NCI-H146 (cell line): Measurements from ENCODE around the gene BLID.

Experiments
- DNase-seq: peaks from one replicate; lab custom pipeline; 2025; lab: John Stamatoyannopoulos, UW

Gene BLID

GRCh38 chr11:122139595-122139866, 23.5 kb upstream of the BLID start:
- DNase-seq: no peak

GRCh38 chr11:122138744-122139594, 23.0 kb upstream of the BLID start:
- DNase-seq: no peak

GRCh38 chr11:122137078-122137793, 21.2 kb upstream of the BLID start:
- no peak for DNase-seq

- no peak for DNase-seq
These were observed 15.1 kb upstream of the BLID start for GRCh38 chr11:122131126-122131525.

GRCh38 chr11:122128146-122128545, 12.1 kb upstream of the BLID start:
- DNase-seq: no peak

GRCh38 chr11:122127020-122127419, 11.0 kb upstream of the BLID start:
- DNase-seq: no peak

- no peak for DNase-seq
These were observed 10.1 kb upstream of the BLID start for GRCh38 chr11:122126024-122126688.

GRCh38 chr11:122123263-122123929, 7.4 kb upstream of the BLID start:
- no peak for DNase-seq

GRCh38 chr11:122122179-122122578, 6.2 kb upstream of the BLID start:
- no peak for DNase-seq

- no peak for DNase-seq
These were observed 4.1 kb upstream of the BLID start for GRCh38 chr11:122120096-122120495.

GRCh38 chr11:122116591-122116990, 576 bp upstream of the BLID start:
- no peak for DNase-seq

GRCh38 chr11:122114976-122115375, 1.0 kb downstream of the BLID start:
- no peak for DNase-seq

GRCh38 chr11:122113836-122114825, 1.9 kb downstream of the BLID start:
- no peak for DNase-seq

GRCh38 chr11:122112470-122113365, 3.3 kb downstream of the BLID start:
- DNase-seq: no peak

GRCh38 chr11:122109932-122110331, 6.1 kb downstream of the BLID start:
- no peak for DNase-seq

- DNase-seq: no peak
These were observed 7.2 kb downstream of the BLID start for GRCh38 chr11:122108828-122109227.

- DNase-seq: no peak
These were observed 7.7 kb downstream of the BLID start for GRCh38 chr11:122108192-122108799.

- no peak for DNase-seq
These were observed 8.4 kb downstream of the BLID start for GRCh38 chr11:122107566-122107965.

GRCh38 chr11:122107045-122107444, 9.0 kb downstream of the BLID start:
- DNase-seq: no peak
